ENCODE measurements around the gene L1CAM.
A peak's percentile ranks its signal among the peaks of the same experiment; 100 is the strongest.

L1CAM gene

GRCh38 chrX:153879741-153880439, 6.1 kb downstream of the L1CAM start:
- TF ChIP-seq ZNF274 (IDR thresholded peaks at IDR 0.05; ENCODE audit: low read depth, low read length), result no peak
- no peak for DNase-seq (ENCODE audit: low read depth, low spot score)
- peaks cover 9% of the 10 kb centered on the region for H3K4me1 ChIP-seq (ENCODE audit: insufficient read depth, insufficient read length)

GRCh38 chrX:153878969-153879653, 6.9 kb downstream of the L1CAM start:
- peaks cover 9% of the 10 kb centered on the region for H3K4me1 ChIP-seq (ENCODE audit: insufficient read depth, insufficient read length)
- H3K9ac ChIP-seq (ENCODE audit: insufficient read length, low read depth), result peak overlapping the region; percentile 4
- no peaks in the 10 kb centered on the region for H3K9me3 ChIP-seq (ENCODE audit: insufficient read depth, low read length)
- H3K4me3 ChIP-seq (ENCODE audit: insufficient read length, low read depth), result no peak overlapping the region
- H3K27me3 ChIP-seq (ENCODE audit: insufficient read depth, insufficient read length), result no peaks in the 10 kb centered on the region
- TF ChIP-seq SUZ12 (IDR thresholded peaks at IDR 0.05; ENCODE audit: extremely low read depth, insufficient read depth, insufficient read length), result no peak
- no peak for TF ChIP-seq ZNF274 (IDR thresholded peaks at IDR 0.05; ENCODE audit: low read depth, low read length)
- TF ChIP-seq YY1 (IDR thresholded peaks at IDR 0.05; ENCODE audit: insufficient read depth, insufficient read length), result no peak
- H3K36me3 ChIP-seq (ENCODE audit: insufficient read depth, insufficient read length, low read length), result peaks cover 19% of the 10 kb centered on the region
- peak; percentile 27 for DNase-seq (ENCODE audit: low read depth, low spot score)

More at GRCh38 chrX:153879741-153880439, 6.1 kb downstream of the L1CAM start:
- H3K27me3 ChIP-seq (ENCODE audit: insufficient read depth, insufficient read length), result no peaks in the 10 kb centered on the region
- H3K4me3 ChIP-seq (ENCODE audit: insufficient read length, low read depth), result no peak overlapping the region
- no peaks in the 10 kb centered on the region for H3K9me3 ChIP-seq (ENCODE audit: insufficient read depth, low read length)
- peaks cover 15% of the 10 kb centered on the region for H3K36me3 ChIP-seq (ENCODE audit: insufficient read depth, insufficient read length, low read length)
- peak overlapping the region; percentile 21 for H3K9ac ChIP-seq (ENCODE audit: insufficient read length, low read depth)

GRCh38 chrX:153878345-153878744, 7.6 kb downstream of the L1CAM start:
- no peak for DNase-seq (ENCODE audit: low read depth, low spot score)
- Histone ChIP-seq H3K36me3 (ENCODE audit: insufficient read depth, insufficient read length, low read length) (peaks cover 13% of the 10 kb centered on the region), H3K9ac (ENCODE audit: insufficient read length, low read depth) (no peak overlapping the region), H3K27me3 (ENCODE audit: insufficient read depth, insufficient read length) (no peaks in the 10 kb centered on the region), H3K4me1 (ENCODE audit: insufficient read depth, insufficient read length) (peaks cover 9% of the 10 kb centered on the region), H3K4me3 (ENCODE audit: insufficient read length, low read depth) (no peak overlapping the region), H3K9me3 (ENCODE audit: insufficient read depth, low read length) (no peaks in the 10 kb centered on the region)
- TF ChIP-seq ZNF274 (IDR thresholded peaks at IDR 0.05; ENCODE audit: low read depth, low read length) (no peak), YY1 (IDR thresholded peaks at IDR 0.05; ENCODE audit: insufficient read depth, insufficient read length) (no peak), SUZ12 (IDR thresholded peaks at IDR 0.05; ENCODE audit: extremely low read depth, insufficient read depth, insufficient read length) (no peak)

GRCh38 chrX:153877571-153878261, 8.3 kb downstream of the L1CAM start:
- H3K4me3 ChIP-seq (ENCODE audit: insufficient read length, low read depth), result no peak overlapping the region
- H3K9me3 ChIP-seq (ENCODE audit: insufficient read depth, low read length), result no peaks in the 10 kb centered on the region
- TF ChIP-seq SUZ12 (IDR thresholded peaks at IDR 0.05; ENCODE audit: extremely low read depth, insufficient read depth, insufficient read length) (no peak), YY1 (IDR thresholded peaks at IDR 0.05; ENCODE audit: insufficient read depth, insufficient read length) (no peak), ZNF274 (IDR thresholded peaks at IDR 0.05; ENCODE audit: low read depth, low read length) (no peak)
- H3K36me3 ChIP-seq (ENCODE audit: insufficient read depth, insufficient read length, low read length), result peaks cover 19% of the 10 kb centered on the region
- H3K9ac ChIP-seq (ENCODE audit: insufficient read length, low read depth), result no peak overlapping the region
- DNase-seq (ENCODE audit: low read depth, low spot score), result no peak
- H3K4me1 ChIP-seq (ENCODE audit: insufficient read depth, insufficient read length), result peaks cover 7% of the 10 kb centered on the region
- no peaks in the 10 kb centered on the region for H3K27me3 ChIP-seq (ENCODE audit: insufficient read depth, insufficient read length)

GRCh38 chrX:153876112-153876491, 9.9 kb downstream of the L1CAM start:
- DNase-seq (ENCODE audit: low read depth, low spot score), result no peak
- Histone ChIP-seq H3K9me3 (ENCODE audit: insufficient read depth, low read length) (no peaks in the 10 kb centered on the region), H3K27me3 (ENCODE audit: insufficient read depth, insufficient read length) (no peaks in the 10 kb centered on the region), H3K36me3 (ENCODE audit: insufficient read depth, insufficient read length, low read length) (peaks cover 24% of the 10 kb centered on the region), H3K4me3 (ENCODE audit: insufficient read length, low read depth) (no peak overlapping the region), H3K9ac (ENCODE audit: insufficient read length, low read depth) (no peak overlapping the region), H3K4me1 (ENCODE audit: insufficient read depth, insufficient read length) (peaks cover 4% of the 10 kb centered on the region)
- TF ChIP-seq SUZ12 (IDR thresholded peaks at IDR 0.05; ENCODE audit: extremely low read depth, insufficient read depth, insufficient read length), result no peak
- no peak for TF ChIP-seq YY1 (IDR thresholded peaks at IDR 0.05; ENCODE audit: insufficient read depth, insufficient read length)
- TF ChIP-seq ZNF274 (IDR thresholded peaks at IDR 0.05; ENCODE audit: low read depth, low read length), result no peak

- Histone ChIP-seq H3K36me3 (ENCODE audit: insufficient read depth, insufficient read length, low read length) (peaks cover 26% of the 10 kb centered on the region), H3K27me3 (ENCODE audit: insufficient read depth, insufficient read length) (no peaks in the 10 kb centered on the region), H3K9ac (ENCODE audit: insufficient read length, low read depth) (no peak overlapping the region), H3K4me1 (ENCODE audit: insufficient read depth, insufficient read length) (peaks cover 4% of the 10 kb centered on the region), H3K4me3 (ENCODE audit: insufficient read length, low read depth) (no peak overlapping the region), H3K9me3 (ENCODE audit: insufficient read depth, low read length) (no peaks in the 10 kb centered on the region)
- no peak for DNase-seq (ENCODE audit: low read depth, low spot score)
- TF ChIP-seq SUZ12 (IDR thresholded peaks at IDR 0.05; ENCODE audit: extremely low read depth, insufficient read depth, insufficient read length) (no peak), YY1 (IDR thresholded peaks at IDR 0.05; ENCODE audit: insufficient read depth, insufficient read length) (no peak), ZNF274 (IDR thresholded peaks at IDR 0.05; ENCODE audit: low read depth, low read length) (no peak)
These were observed 10.4 kb downstream of the L1CAM start for GRCh38 chrX:153875391-153876111.
